GM12864 (cell line): ENCODE measurements around the gene EPB41L1.

Experiments used
- DNase-seq: peaks from one replicate; pipeline ENCODE4 v3.0.0-alpha.2; 2011; ENCODE audit warnings: low read depth
- H3K4me3 ChIP-seq: 2 replicates; pipeline ENCODE4 v1.5.1; 2011; ENCODE audit warnings: mild to moderate bottlenecking, low read depth, low read length, control low read depth
- TF ChIP-seq, protein P1 (sequence below): IDR thresholded peaks from 2 replicates; pipeline ENCODE4 v1.5.1; 2011; ENCODE audit warnings: low read depth, mild to moderate bottlenecking, moderate library complexity, low read length, control low read depth, inconsistent platforms; ENCODE audit errors: missing control alignments

The EPB41L1 gene

DNA sequence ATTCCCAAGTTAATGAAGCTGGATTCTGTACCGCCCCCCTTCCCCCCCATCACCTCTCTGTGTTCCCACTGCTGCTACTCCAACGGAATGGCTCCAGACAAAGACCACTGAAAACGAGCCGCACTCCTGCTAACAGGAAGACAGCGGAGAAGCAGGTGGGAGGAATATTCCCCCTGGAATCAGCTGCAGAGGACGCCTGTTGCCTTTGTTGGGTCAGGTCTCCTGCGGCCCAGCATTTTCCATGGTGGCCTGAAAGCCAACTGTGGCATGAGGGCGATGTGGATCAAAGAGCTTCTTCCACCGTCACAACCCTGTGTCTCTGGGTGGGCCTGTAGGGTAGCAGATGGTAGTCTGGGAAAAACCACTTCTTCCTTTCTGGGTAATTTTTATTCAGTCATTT lies 98.5 kb downstream of the EPB41L1 start:
- TF ChIP-seq, protein P1, sequence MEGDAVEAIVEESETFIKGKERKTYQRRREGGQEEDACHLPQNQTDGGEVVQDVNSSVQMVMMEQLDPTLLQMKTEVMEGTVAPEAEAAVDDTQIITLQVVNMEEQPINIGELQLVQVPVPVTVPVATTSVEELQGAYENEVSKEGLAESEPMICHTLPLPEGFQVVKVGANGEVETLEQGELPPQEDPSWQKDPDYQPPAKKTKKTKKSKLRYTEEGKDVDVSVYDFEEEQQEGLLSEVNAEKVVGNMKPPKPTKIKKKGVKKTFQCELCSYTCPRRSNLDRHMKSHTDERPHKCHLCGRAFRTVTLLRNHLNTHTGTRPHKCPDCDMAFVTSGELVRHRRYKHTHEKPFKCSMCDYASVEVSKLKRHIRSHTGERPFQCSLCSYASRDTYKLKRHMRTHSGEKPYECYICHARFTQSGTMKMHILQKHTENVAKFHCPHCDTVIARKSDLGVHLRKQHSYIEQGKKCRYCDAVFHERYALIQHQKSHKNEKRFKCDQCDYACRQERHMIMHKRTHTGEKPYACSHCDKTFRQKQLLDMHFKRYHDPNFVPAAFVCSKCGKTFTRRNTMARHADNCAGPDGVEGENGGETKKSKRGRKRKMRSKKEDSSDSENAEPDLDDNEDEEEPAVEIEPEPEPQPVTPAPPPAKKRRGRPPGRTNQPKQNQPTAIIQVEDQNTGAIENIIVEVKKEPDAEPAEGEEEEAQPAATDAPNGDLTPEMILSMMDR, result no peak
- no peak for DNase-seq

DNA sequence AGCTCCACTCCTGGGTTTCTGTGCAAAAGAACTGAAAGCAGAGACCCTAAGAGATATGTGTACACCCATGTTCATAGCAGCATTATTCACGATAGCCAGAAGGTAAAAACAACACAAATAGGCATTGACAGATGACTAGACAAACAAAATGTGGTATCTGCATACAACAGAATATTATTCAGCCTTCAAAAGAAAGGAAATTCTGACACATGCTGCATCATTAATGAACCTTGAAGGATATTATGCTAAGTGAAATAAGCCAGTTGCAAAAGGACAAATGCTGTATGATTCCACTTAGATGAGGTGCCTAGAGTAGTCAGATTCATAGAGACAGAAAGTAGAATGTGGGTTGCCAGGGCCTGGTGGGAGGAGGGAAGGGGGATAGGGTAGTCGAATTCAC lies 99.5 kb downstream of the EPB41L1 start:
- H3K4me3 ChIP-seq, result no peak overlapping the region
- TF ChIP-seq, protein P1, result no peak
- no peak for DNase-seq

More for the DNA sequence above, 98.5 kb downstream of the EPB41L1 start:
- no peak overlapping the region for H3K4me3 ChIP-seq

DNA sequence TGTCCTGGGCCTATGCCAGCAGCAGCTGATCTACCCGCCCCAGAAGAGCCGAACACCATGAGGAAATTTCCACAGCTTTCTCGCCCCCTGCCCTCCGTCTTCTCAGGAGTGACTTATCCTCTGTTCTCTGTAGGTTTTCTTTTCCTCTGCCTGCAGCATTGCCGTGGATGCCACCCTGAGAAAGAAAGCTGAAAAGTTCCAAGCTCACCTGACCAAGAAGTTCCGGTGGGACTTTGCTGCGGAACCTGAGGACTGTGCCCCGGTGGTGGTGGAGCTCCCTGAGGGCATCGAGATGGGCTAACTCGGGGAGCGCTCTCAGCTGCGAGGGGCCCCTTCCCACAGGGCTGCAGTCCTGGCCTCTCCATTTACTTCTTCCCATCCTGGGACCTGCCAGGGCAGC lies 100.9 kb downstream of the EPB41L1 start:
- TF ChIP-seq, protein P1, result no peak
- DNase-seq, result no peak
- H3K4me3 ChIP-seq, result no peak overlapping the region

DNA sequence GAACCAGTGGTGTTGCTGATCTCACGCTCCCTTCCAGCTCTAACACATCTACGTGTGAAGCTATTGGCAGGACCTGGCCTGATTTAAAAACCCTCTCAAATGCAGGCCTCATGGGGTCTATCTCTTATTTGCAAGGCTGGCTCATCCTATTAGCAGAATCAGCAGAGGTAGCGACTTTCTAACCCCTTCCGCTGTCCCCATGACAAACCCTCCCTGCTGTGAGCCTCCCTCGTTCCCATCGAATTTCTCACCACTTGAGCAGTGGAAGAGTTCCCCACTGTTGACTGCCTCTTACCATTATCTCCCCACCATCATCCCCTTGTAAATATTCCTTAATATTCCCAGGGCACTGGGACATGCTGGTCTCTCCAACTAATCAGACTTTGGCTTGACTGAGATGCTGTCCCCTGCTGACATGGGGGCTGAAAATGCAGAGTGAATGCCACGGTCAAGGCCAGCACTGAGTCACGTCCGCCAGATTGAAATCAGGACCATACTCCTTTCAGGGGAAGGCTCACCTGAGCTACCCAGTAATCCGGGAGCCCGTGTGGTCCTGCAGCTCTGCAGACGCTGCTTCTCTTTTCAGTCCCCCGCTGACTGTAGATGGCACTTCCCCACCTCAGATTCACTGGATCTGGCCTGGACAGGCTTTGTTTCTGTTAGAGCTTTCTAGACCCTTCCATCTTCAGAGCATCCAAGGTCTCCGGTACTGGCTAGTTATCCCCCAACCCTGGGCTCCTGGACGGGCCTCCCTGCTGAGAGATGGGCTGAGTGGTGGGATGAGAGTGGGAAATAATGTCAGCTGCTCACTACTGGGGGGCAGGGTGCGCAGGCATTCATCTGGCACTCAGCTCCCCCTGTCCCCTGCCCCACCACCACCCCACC lies 104.9 kb downstream of the EPB41L1 start:
- TF ChIP-seq, protein P1, result no peak
- DNase-seq, result no peak
- no peak overlapping the region for H3K4me3 ChIP-seq

DNA sequence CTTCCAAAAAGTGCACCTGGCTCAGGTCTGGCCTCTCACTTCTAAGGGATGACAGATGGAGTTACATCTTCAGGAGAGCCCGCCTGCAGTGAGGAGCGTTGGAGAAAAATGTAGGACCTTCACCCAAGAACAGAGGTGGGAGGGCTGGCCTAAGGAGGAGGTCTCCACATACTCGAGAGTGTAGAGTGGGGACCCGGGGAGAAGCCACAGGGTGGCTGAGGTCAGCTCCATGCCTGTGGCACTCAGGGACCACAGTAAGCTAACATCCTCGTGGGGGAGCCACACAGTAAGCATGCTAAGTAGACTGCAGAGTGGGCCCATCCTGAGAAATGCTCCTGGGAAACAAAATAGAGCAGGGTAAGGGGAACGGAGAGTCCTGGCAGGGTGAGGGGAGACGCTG lies 105.8 kb downstream of the EPB41L1 start:
- no peak overlapping the region for H3K4me3 ChIP-seq
- DNase-seq, result no peak
- TF ChIP-seq, protein P1, result no peak

DNA sequence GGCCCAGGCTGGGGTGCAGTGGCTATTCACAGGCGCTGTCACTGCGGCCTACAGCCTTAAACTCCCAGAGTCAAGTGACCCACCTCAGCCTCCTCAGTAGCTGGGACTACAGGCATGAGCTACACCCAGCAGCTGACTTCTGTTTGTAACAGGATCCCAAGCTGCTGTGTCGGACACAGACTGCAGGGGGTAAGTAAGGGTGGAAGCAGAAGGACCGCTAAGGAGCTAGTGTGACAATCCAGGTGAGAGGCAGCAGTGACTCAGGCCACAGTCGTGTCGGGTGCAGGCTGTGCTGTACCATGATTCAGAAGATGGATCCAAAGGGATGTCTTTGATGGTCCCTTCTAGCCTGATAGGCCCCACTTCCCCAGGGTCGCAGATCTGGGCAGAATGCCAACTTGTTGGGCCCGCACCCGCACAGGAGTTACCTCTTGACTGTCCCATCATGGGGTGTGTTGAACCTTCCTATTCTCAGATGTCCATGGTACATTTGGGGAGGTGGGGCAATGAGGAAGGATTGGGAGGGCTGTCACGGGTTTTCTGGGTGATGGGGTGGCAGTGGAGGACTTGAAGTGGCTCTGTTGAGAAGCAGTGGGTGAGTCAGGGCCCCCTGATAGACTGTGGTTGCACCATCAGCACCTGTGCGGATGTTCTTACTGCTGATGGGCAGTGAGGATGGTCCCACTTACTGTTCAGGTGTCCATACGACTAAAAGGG lies 107.0 kb downstream of the EPB41L1 start:
- no peak overlapping the region for H3K4me3 ChIP-seq
- TF ChIP-seq, protein P1, result no peak
- DNase-seq, result no peak
